Fibroblast of villous mesenchyme (primary cell): Measurements from ENCODE around the gene IFIT2. TPM values are rescaled to one million over a fixed set of nuclear protein-coding genes. Genes with fewer than 3 reads are reported as not detected.

Source experiments
- DNase-seq: peaks from one replicate; pipeline ENCODE4 v3.0.0-alpha.2; 2010; ENCODE audit warnings: low read depth
- H3K4me3 ChIP-seq: 2 replicates; pipeline ENCODE4 v1.5.1; 2011; ENCODE audit warnings: low read depth, mild to moderate bottlenecking, low read length
- CTCF ChIP-seq: IDR thresholded peaks from 2 replicates; pipeline ENCODE4 v1.5.1; 2012; ENCODE audit warnings: low read depth, mild to moderate bottlenecking, low read length; ENCODE audit not compliant: insufficient read depth
- total RNA-seq: library from RNA; depleted of rRNA; stranded (reverse); fragments of >200 nt; gene quantifications from 2 replicates; pipeline ENCODE4 v1.2.3, GENCODE V29; 2012

The IFIT2 gene
- total RNA-seq, 1 donor, result 22.9 TPM

- TF ChIP-seq CTCF, result no peak
- H3K4me3 ChIP-seq, result no peak overlapping the region
- DNase-seq, result no peak
Measured at GRCh38 chr10:89357096-89357495, 55.2 kb downstream of the IFIT2 start.

- no peak for TF ChIP-seq CTCF
- no peak for DNase-seq
- H3K4me3 ChIP-seq, result no peak overlapping the region
Measured at GRCh38 chr10:89357975-89358374, 56.1 kb downstream of the IFIT2 start.

Other genes starting within 250 kb of the IFIT2 start
- gene CH25H, start 94.7 kb upstream of the IFIT2 start, total RNA-seq, result under 0.01 and 0.64 TPM in 2 replicates
- gene LIPA, start 50.3 kb upstream of the IFIT2 start, total RNA-seq, result 105 and 232 TPM in 2 replicates
- 61.8 and 90.2 TPM in 2 replicates for gene IFIT3, start 26.0 kb downstream of the IFIT2 start, total RNA-seq
- under 0.01 TPM in 1 of 2 replicates, not detected in the other for gene IFIT1B, start 76.0 kb downstream of the IFIT2 start, total RNA-seq
- 32.9 and 70.8 TPM in 2 replicates for gene IFIT1, start 90.6 kb downstream of the IFIT2 start, total RNA-seq
- 36.7 and 52.7 TPM in 2 replicates for gene IFIT5, start 112.5 kb downstream of the IFIT2 start, total RNA-seq
- under 0.01 TPM in 2 replicates for gene SLC16A12, start 233.5 kb downstream of the IFIT2 start, total RNA-seq